MCF 10A (cell line): ENCODE measurements around the gene ENTR1. TPM values are rescaled to one million over a fixed set of nuclear protein-coding genes. Genes with fewer than 3 reads are reported as not detected.
"Not testable (repeated sequence)": the region's sequence is repeated elsewhere in the genome, so short reads cannot be mapped to it uniquely, and the experiment has no call there.

Experiments used
- BruUV-seq: library from RNA; stranded (reverse); fragments of 400-500 nt; replicated peaks from 2 replicates; lab custom pipeline; 2021; lab: Mats Ljungman, UMichigan
- CTCF ChIA-PET: fragments of 300-600 bp; sonication (Branson Sonifier 250); formaldehyde crosslinking; extraction: SDS; loops from one replicate; lab custom pipeline; 2021; ENCODE audit warnings: antibody characterized with exemption, inconsistent platforms; lab: Yijun Ruan, JAX
- POLR2A ChIA-PET: fragments of 300-600, 350-650 bp; sonication (Branson Sonifier 250); formaldehyde crosslinking; extraction: SDS; loops from one replicate; lab custom pipeline; 2020; ENCODE audit warnings: antibody characterized with exemption, inconsistent platforms; lab: Yijun Ruan, JAX
- DNase-seq: peaks from one replicate; pipeline ENCODE4 v3.0.0-alpha.2; 2018; ENCODE audit not compliant: unreplicated experiment
- H3K27ac Mint-ChIP-seq: one replicate; pipeline ENCODE4 v1.8.0; 2022; ENCODE audit warnings: mild to moderate bottlenecking, low read depth, mixed read lengths; ENCODE audit not compliant: unreplicated experiment
- H3K27me3 Mint-ChIP-seq: one replicate; pipeline ENCODE4 v1.8.0; 2022; ENCODE audit warnings: mixed read lengths; ENCODE audit not compliant: insufficient read depth, unreplicated experiment
- H3K36me3 Mint-ChIP-seq: one replicate; pipeline ENCODE4 v1.8.0; 2022; ENCODE audit warnings: mild to moderate bottlenecking, moderate library complexity, mixed read lengths; ENCODE audit not compliant: insufficient read depth, unreplicated experiment
- H3K4me1 Mint-ChIP-seq: one replicate; pipeline ENCODE4 v1.8.0; 2022; ENCODE audit warnings: mixed read lengths; ENCODE audit not compliant: insufficient read depth, unreplicated experiment
- H3K4me3 Mint-ChIP-seq: one replicate; pipeline ENCODE4 v1.8.0; 2022; ENCODE audit warnings: mild to moderate bottlenecking, moderate library complexity, mixed read lengths; ENCODE audit not compliant: unreplicated experiment
- H3K9me3 Mint-ChIP-seq: one replicate; pipeline ENCODE4 v1.8.0; 2022; ENCODE audit warnings: mixed read lengths; ENCODE audit not compliant: unreplicated experiment
- CTCF ChIP-seq: fragments of 200-600 bp; IDR thresholded peaks from one replicate; pipeline ENCODE4 v1.8.0; 2022; ENCODE audit warnings: antibody characterized with exemption, mild to moderate bottlenecking; ENCODE audit not compliant: unreplicated experiment
- intact Hi-C: fragments of 100-400 bp; cut with micrococcal nuclease; formaldehyde crosslinking; loops from 2 replicates; pipeline ENCODE4 v1.14.1; 2022
- total RNA-seq: library from RNA; stranded (reverse); gene quantifications from 2 replicates; pipeline ENCODE4 v1.2.3, GENCODE V29; 2022

The ENTR1 gene
- total RNA-seq, 1 experiment from 2014 or later, result 82.2 TPM

GRCh38 chr9:136429683-136430491, 19.5 kb upstream of the ENTR1 start:
- Mint-ChIP-seq H3K9me3 (no peaks in the 10 kb centered on the region), H3K27ac (no peak overlapping the region), H3K27me3 (no peaks in the 10 kb centered on the region), H3K4me3 (no peak overlapping the region), H3K4me1 (no peaks in the 10 kb centered on the region), H3K36me3 (peaks cover 33% of the 10 kb centered on the region)
- no TSS peak for BruUV-seq
- POLR2A ChIA-PET, result interaction anchor here (0.9 kb wide), 1 partner anchor 19 kb away, joined by 3 read pairs; no protein-coding TSS in a partner anchor
- CTCF ChIA-PET, result interaction anchor here (0.6 kb wide), 3 partner anchors 195 to 825 kb away, joined by 3 to 4 read pairs (median 3); no protein-coding TSS in a partner anchor
- intact Hi-C loops, result no loop called here
- no peak for DNase-seq
- TF ChIP-seq CTCF, result no peak

GRCh38 chr9:136429075-136429628, 18.7 kb upstream of the ENTR1 start:
- Mint-ChIP-seq H3K27me3 (no peaks in the 10 kb centered on the region), H3K4me3 (no peak overlapping the region), H3K36me3 (peaks cover 38% of the 10 kb centered on the region), H3K4me1 (no peaks in the 10 kb centered on the region), H3K27ac (no peak overlapping the region), H3K9me3 (no peaks in the 10 kb centered on the region)
- POLR2A ChIA-PET, result interaction anchor here (0.9 kb wide), 1 partner anchor 18 kb away, joined by 3 read pairs; no protein-coding TSS in a partner anchor
- intact Hi-C loops, result no loop called here
- CTCF ChIA-PET, result no interaction called here
- TF ChIP-seq CTCF, result no peak
- BruUV-seq, result no TSS peak
- DNase-seq, result no peak

GRCh38 chr9:136426787-136427186, 16.4 kb upstream of the ENTR1 start:
- Mint-ChIP-seq H3K27ac (no peak overlapping the region), H3K4me1 (no peaks in the 10 kb centered on the region), H3K36me3 (peaks cover 61% of the 10 kb centered on the region), H3K9me3 (no peaks in the 10 kb centered on the region), H3K4me3 (no peak overlapping the region), H3K27me3 (no peaks in the 10 kb centered on the region)
- ChIA-PET CTCF (no interaction called here), POLR2A (interaction anchor here (1.4 to 1.6 kb wide), 2 partner anchors 12 to 16 kb away, joined by 4 to 5 read pairs; no protein-coding TSS in a partner anchor)
- no TSS peak for BruUV-seq
- no peak for TF ChIP-seq CTCF
- intact Hi-C loops, result no loop called here
- DNase-seq, result no peak

- ChIA-PET CTCF (interaction anchor here (0.7 to 1.7 kb wide), 4 partner anchors 12 to 199 kb away, joined by 3 to 6 read pairs (median 4); no protein-coding TSS in a partner anchor), POLR2A (interaction anchor here (0.7 to 1.6 kb wide), 5 partner anchors 11 to 14 kb away, joined by 3 to 5 read pairs (median 4); no protein-coding TSS in a partner anchor)
- H3K4me3 Mint-ChIP-seq, H3K27ac Mint-ChIP-seq, H3K9me3 Mint-ChIP-seq, BruUV-seq, H3K4me1 Mint-ChIP-seq, DNase-seq, H3K27me3 Mint-ChIP-seq, intact Hi-C loops: not testable (repeated sequence)
- peaks cover 70% of the 10 kb centered on the region for H3K36me3 Mint-ChIP-seq
Observed at GRCh38 chr9:136425367-136425766, 15.0 kb upstream of the ENTR1 start.
